Activated CD4-positive, alpha-beta memory T cell treated with anti-CD3 and anti-CD28 coated beads, Interleukin-2, amount 10 ng/mL, durations not matched to agents 7 days and 5 days (primary cell): ENCODE data around the gene GMDS. TPM values are rescaled to one million over a fixed set of nuclear protein-coding genes. Genes with fewer than 3 reads are reported as not detected.

ENCODE experiments used
- CTCF ChIA-PET: fragments of 350-600 bp; sonication (Branson Sonifier 250); formaldehyde crosslinking; loops from one replicate; lab custom pipeline; 2021; ENCODE audit warnings: antibody characterized with exemption, inconsistent platforms; lab: Charles Lee
- POLR2A ChIA-PET: fragments of 350-600 bp; sonication (Branson Sonifier 250); formaldehyde crosslinking; loops from one replicate; lab custom pipeline; 2021; ENCODE audit warnings: antibody characterized with exemption; lab: Charles Lee
- DNase-seq: peaks from one replicate; pipeline ENCODE4 v3.0.0-alpha.2; 2020
- H3K27ac Mint-ChIP-seq: one replicate; pipeline ENCODE4 v1.8.0; 2021; ENCODE audit warnings: mild to moderate bottlenecking, mixed read lengths
- H3K27me3 Mint-ChIP-seq: one replicate; pipeline ENCODE4 v1.8.0; 2021; ENCODE audit warnings: mixed read lengths
- H3K36me3 Mint-ChIP-seq: one replicate; pipeline ENCODE4 v1.8.0; 2021; ENCODE audit warnings: low read depth, mixed read lengths
- H3K4me1 Mint-ChIP-seq: one replicate; pipeline ENCODE4 v1.8.0; 2021; ENCODE audit warnings: mixed read lengths
- H3K4me3 Mint-ChIP-seq: one replicate; pipeline ENCODE4 v1.8.0; 2021; ENCODE audit warnings: mild to moderate bottlenecking, mixed read lengths
- H3K9me3 Mint-ChIP-seq: one replicate; pipeline ENCODE4 v1.8.0; 2021; ENCODE audit warnings: mixed read lengths
- total RNA-seq, 2 experiments: library from RNA; stranded (reverse); gene quantifications; one replicate each; pipeline ENCODE4 v1.2.3, GENCODE V29; 2021

Gene GMDS
- total RNA-seq, 2 experiments from 2014 or later: 23.7 to 24.7 TPM

DNA sequence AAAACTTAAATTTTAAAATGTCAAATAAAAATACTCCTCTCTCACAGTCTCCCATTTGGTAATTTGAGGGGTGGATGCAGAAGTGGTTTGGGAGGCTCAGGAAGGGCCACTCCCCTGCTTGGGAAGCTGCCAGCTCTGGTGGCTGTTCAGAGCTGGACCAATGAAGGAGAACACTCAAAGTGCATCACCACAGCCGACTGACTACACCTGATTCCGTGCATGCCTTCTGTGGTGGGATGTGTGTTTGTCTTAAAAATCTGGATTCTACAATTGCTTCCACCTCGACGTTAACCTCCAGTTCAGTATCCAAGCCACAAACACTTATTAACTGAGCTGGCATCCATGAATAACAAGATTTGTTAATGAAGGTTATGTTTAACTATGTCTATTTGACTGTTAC is 498.4 kb downstream of the GMDS start:
- no peaks in the 10 kb centered on the region for H3K36me3 Mint-ChIP-seq

DNA sequence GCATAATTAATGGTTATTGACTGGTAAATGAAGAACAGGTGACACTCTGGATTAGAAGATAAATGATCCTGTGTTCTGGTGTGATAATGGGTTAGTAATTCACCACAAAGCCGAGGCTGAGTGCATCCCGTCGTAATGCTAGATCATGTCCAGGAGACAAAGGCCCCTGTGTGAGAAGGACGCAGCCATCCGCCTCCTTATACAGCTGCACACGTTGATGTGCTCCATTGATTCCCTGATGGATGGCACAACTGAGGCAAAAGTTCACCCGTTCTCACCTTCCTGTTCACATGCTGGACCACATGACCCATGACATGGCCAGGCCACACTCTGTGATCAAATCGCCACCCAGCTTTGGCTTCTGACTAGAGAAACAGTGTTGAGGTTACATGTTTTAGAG is 499.6 kb downstream of the GMDS start:
- ChIA-PET CTCF (no interaction called here), POLR2A (no interaction called here)
- Mint-ChIP-seq H3K27ac (no peak overlapping the region), H3K4me1 (no peaks in the 10 kb centered on the region), H3K9me3 (no peaks in the 10 kb centered on the region), H3K36me3 (no peaks in the 10 kb centered on the region), H3K27me3 (no peaks in the 10 kb centered on the region), H3K4me3 (no peak overlapping the region)
- no peak for DNase-seq

More for the DNA sequence above, 498.4 kb downstream of the GMDS start:
- ChIA-PET POLR2A (no interaction called here), CTCF (no interaction called here)
- Mint-ChIP-seq H3K4me1 (no peaks in the 10 kb centered on the region), H3K27me3 (no peaks in the 10 kb centered on the region), H3K9me3 (peaks cover 2% of the 10 kb centered on the region), H3K27ac (no peak overlapping the region), H3K4me3 (no peak overlapping the region)
- DNase-seq: no peak

DNA sequence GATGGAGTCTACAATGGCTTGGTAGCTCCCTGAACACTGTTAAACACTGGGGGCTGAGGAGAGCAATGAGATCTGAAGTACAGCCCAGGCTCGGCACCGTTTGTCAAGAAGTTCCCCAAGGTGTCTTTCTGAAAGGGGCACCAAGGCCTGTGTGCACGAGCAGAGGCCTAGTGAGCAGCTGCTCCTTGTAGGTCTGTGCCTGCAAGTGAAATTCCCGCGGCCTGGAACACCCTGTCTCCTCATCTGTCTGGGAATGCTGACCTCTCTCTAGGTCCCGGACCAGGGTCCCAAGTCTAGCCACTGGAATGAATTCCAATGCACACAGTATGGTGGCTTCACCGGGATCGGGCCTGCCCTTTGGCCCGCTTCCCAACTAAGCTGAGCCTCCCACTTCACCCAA is 500.9 kb downstream of the GMDS start:
- Mint-ChIP-seq H3K27ac (no peak overlapping the region), H3K27me3 (no peaks in the 10 kb centered on the region), H3K4me1 (no peaks in the 10 kb centered on the region), H3K9me3 (no peaks in the 10 kb centered on the region), H3K4me3 (no peak overlapping the region), H3K36me3 (no peaks in the 10 kb centered on the region)
- ChIA-PET POLR2A (no interaction called here), CTCF (no interaction called here)
- DNase-seq: no peak

DNA sequence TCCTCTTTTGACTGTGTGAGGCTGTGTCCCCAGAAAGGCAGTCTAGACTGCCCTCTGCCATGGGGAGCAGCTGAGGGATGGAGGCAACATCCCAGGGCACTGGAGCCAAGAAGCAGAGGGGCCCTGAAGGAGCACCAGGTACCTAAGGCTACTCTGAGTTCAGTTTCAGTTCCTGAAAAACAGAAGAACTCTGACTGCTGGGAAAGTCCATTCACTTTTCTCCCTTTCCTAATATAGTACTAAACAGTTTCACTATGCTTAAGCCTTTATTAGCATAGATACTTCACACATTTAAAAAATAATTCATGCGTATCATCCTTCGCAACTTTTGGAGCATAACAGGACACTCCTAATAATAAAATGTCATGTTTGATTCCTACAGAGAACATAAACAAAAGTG is 505.7 kb downstream of the GMDS start:
- no peaks in the 10 kb centered on the region for H3K9me3 Mint-ChIP-seq
- no peak overlapping the region for H3K27ac Mint-ChIP-seq
- H3K4me1 Mint-ChIP-seq: no peaks in the 10 kb centered on the region
- H3K36me3 Mint-ChIP-seq: no peaks in the 10 kb centered on the region
- ChIA-PET POLR2A (no interaction called here), CTCF (no interaction called here)
- no peaks in the 10 kb centered on the region for H3K27me3 Mint-ChIP-seq
- no peak for DNase-seq
- no peak overlapping the region for H3K4me3 Mint-ChIP-seq

DNA sequence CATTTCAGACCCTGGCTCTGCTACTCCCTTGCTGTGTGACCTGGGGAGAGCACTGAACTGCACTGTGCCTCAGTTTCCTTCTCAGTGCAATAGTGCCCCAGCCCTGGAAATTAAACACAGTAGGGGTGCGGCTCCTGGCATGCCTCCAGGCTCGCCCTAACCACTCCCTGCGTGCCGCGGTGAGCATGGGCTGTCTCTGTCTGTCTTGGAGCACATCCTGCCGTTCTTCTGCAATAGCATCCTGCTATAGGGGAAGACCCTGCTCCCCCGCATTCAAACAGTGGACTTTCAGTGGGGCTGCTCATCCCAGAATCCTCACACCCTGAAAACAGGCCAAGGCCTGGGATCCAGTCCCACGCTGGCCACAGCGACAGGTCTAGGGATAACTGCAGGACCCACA is 506.2 kb downstream of the GMDS start:
- CTCF ChIA-PET: no interaction called here
- Mint-ChIP-seq H3K36me3 (no peaks in the 10 kb centered on the region), H3K27me3 (no peaks in the 10 kb centered on the region), H3K27ac (no peak overlapping the region), H3K4me3 (no peak overlapping the region), H3K4me1 (no peaks in the 10 kb centered on the region), H3K9me3 (no peaks in the 10 kb centered on the region)
- no peak for DNase-seq
- POLR2A ChIA-PET: no interaction called here

DNA sequence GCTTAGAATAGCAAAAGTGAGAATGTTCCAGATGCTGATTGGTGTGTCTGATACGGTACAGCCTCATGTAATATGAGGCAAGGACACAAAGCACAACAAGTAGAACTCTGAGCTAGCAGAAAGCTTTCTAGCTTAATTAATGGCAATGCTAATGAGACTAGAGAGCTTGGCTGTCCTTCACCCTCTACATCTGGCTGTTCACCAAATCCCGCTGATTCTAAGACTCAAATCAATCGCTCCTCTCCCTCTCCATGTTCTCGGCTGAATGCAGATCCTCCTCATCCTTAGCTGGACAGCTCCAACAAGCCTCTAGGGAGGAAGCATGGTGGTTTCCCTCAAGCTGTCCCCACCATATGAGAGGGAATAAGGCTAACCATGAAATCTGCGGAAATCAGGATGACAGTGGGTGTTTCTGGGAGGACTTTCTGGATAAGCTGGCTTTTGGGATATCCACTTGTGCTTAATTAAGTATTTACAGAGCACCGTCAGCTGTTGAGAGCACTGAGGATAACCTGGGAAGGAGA is 506.8 kb downstream of the GMDS start:
- Mint-ChIP-seq H3K27me3 (no peaks in the 10 kb centered on the region), H3K27ac (no peak overlapping the region), H3K9me3 (no peaks in the 10 kb centered on the region), H3K4me3 (no peak overlapping the region), H3K36me3 (no peaks in the 10 kb centered on the region), H3K4me1 (no peaks in the 10 kb centered on the region)
- POLR2A ChIA-PET: interaction anchor here (0.6 kb wide), 1 partner anchor 1087 kb away, joined by 3 read pairs; no protein-coding TSS in a partner anchor
- CTCF ChIA-PET: no interaction called here
- no peak for DNase-seq

DNA sequence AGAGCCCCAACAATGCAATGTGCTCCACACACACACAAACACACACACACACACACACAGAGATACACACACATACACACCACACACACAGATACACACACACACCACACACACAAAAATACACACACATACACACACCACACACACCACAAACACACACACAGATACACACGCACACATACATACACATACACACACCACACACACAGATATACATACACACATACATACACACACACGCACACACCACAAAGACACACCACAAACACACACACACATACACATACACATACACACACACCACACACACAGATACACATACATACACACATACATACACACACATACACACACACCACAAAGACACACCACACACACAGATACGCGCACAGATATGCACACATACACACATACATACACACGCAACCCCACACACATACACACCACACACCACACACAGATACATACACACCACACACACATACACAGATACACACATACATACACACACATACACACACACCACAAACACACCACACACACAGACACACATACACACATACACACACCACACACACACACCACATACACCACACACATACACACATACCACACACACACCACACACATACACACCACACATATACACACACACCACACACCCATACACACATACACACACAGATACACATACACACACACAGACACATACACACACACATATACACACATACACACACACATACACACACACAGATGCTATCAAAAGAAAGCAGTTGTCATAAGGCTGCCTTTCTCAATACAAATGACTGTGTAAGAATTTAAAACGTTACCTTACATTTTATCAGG is 507.7 kb downstream of the GMDS start:
- H3K27me3 Mint-ChIP-seq: no peaks in the 10 kb centered on the region
- ChIA-PET CTCF (no interaction called here), POLR2A (no interaction called here)
- H3K27ac Mint-ChIP-seq: no peak overlapping the region
- no peaks in the 10 kb centered on the region for H3K36me3 Mint-ChIP-seq
- no peak for DNase-seq
- H3K9me3 Mint-ChIP-seq: no peaks in the 10 kb centered on the region
- H3K4me1 Mint-ChIP-seq: no peaks in the 10 kb centered on the region
- H3K4me3 Mint-ChIP-seq: no peak overlapping the region

DNA sequence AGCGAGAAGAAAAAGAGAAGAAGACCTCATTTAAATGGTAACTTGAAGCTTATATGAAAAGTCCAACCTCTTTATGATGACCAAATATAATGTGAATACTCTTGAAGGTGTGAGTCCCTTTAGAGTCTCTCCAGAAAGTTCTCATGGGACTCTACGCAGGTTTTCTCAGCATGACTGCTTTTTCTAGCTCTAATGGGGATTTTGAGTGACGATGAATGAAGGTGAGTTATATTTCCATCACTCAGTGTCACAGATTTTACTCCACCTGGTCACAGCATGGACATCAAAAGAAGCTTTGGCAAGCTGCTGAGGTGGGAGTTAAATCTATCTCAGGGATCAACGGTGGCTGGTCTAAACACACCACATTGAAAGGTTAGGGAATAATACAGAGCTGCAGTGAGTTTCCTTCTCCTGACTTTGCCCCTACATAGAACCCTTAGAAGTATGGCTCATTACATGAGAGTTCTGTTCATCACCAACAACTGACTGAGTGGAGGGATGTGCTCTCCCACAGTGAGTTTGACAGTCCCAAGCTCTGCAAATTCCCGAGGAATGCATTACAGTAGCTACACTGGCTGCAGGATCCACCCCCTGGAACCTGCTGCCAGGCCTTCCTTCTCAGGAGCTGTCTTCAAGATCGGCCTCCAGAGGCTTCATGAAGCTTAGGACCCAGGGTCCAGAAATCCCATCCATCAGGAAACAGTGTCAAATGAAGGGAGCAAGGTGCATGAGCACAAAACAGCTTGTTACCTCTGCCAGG is 508.9 kb downstream of the GMDS start:
- Mint-ChIP-seq H3K36me3 (no peaks in the 10 kb centered on the region), H3K4me1 (no peaks in the 10 kb centered on the region), H3K4me3 (no peak overlapping the region), H3K9me3 (no peaks in the 10 kb centered on the region), H3K27ac (no peak overlapping the region), H3K27me3 (no peaks in the 10 kb centered on the region)
- no peak for DNase-seq
- ChIA-PET POLR2A (no interaction called here), CTCF (no interaction called here)

DNA sequence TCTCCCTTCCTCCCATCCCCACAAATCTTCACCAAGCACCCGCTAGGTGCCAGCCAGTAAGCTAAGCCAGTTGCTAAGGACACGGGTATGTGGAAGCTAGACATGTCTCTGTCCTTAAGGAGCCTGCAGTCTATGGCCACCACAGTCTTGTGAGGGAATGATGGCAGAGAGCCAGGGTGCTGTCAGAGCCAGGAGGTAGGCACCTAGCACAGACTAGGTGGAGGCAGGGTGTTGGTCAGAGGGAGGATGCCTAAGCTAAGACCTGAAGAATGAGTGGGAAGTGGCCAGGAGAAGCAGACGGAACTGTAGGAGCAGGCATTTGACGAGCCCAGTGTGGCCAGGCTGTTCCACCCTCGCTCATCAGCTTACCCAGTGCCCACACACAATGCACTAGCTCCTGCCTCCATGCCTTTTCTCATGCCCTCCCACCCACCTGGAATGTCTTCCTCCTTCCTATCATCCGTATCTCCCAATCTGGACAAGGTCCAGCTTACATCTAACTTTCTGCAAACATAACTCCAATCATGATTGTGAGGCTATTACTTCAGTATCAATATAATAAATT is 510.1 kb downstream of the GMDS start:
- Mint-ChIP-seq H3K4me1 (no peaks in the 10 kb centered on the region), H3K4me3 (no peak overlapping the region), H3K9me3 (no peaks in the 10 kb centered on the region), H3K27ac (no peak overlapping the region), H3K36me3 (no peaks in the 10 kb centered on the region), H3K27me3 (no peaks in the 10 kb centered on the region)
- POLR2A ChIA-PET: no interaction called here
- no peak for DNase-seq
- CTCF ChIA-PET: interaction anchor here (0.6 kb wide), 1 partner anchor 713 kb away, joined by 3 read pairs; no protein-coding TSS in a partner anchor

DNA sequence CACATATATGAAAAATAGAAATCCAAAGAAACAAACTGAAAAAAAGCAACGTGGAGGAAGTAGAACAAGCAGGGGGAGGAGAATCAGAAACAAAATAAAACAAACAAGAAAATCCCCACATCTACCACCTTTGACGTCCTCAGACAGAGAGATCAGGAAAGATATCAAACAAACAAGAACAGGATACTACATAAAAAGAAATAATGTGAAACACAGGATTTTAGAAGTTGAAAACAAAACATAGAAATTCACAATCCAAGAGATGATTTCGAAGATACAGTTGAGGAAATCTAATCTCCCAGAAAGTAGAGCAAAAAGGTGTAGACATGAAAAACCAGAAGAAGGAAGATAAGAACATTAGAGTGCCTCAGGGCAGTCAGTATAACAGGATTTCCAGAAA is 514.5 kb downstream of the GMDS start:
- POLR2A ChIA-PET: no interaction called here
- DNase-seq: no peak
- Mint-ChIP-seq H3K27me3 (no peaks in the 10 kb centered on the region), H3K27ac (no peak overlapping the region), H3K9me3 (no peaks in the 10 kb centered on the region), H3K36me3 (no peaks in the 10 kb centered on the region), H3K4me1 (no peaks in the 10 kb centered on the region), H3K4me3 (no peak overlapping the region)
- CTCF ChIA-PET: no interaction called here

DNA sequence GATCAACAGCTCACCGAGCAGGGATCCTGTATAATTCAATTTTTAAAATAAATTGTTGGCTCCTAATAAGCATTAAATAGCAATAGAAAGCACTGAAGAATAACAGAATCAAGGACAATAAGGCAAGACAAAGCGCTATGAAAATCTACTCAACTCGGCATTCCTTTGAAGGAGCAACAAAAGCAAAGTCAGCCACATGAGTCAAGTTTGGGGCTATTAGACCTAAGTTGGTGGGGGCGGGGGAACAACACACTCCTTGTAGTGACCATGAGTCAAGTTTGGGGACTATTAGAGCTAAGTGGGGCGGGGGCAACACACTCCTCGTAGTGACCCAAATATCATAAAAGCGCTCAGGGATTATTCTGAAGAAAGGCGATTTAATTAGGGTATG is 515.7 kb downstream of the GMDS start:
- Mint-ChIP-seq H3K4me1 (no peaks in the 10 kb centered on the region), H3K27ac (no peak overlapping the region), H3K9me3 (no peaks in the 10 kb centered on the region), H3K27me3 (no peaks in the 10 kb centered on the region), H3K4me3 (no peak overlapping the region), H3K36me3 (no peaks in the 10 kb centered on the region)
- POLR2A ChIA-PET: no interaction called here
- no peak for DNase-seq
- CTCF ChIA-PET: interaction anchor here (0.7 kb wide), 1 partner anchor 258 kb away, joined by 3 read pairs; no protein-coding TSS in a partner anchor

DNA sequence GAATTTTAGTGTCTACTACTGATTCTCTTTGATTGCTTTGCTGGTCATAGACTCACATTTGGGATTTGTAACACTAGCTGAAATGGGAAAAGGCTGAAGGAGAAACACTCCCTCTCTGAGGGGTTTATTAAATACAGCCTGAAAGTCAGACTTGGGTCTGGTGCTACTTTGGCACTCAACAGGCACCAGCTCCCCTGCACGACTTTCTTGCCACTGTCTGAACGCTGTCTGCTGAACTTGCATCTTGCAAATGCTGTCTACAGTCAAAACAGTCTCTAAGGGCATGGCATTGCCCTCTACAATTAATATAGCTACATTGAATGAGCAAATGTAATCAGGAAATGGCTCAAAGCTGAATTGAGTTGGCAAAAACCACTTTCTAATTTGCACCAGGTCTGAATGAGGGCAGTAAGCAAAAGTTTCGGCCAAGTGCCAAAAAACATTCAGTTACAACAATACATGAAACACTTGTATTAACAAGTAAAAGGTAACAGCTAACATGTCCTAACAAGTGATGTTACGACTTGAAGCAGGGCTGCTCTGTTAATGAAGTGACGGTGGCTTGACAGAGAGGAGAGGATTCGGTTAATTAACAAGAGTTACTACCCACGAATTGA is 516.2 kb downstream of the GMDS start:
- no peak for DNase-seq
- H3K27ac Mint-ChIP-seq: no peak overlapping the region
- H3K27me3 Mint-ChIP-seq: no peaks in the 10 kb centered on the region
- POLR2A ChIA-PET: no interaction called here
- CTCF ChIA-PET: interaction anchor here (0.7 kb wide), 1 partner anchor 258 kb away, joined by 3 read pairs; no protein-coding TSS in a partner anchor
- no peaks in the 10 kb centered on the region for H3K36me3 Mint-ChIP-seq
- no peak overlapping the region for H3K4me3 Mint-ChIP-seq
- no peaks in the 10 kb centered on the region for H3K9me3 Mint-ChIP-seq
- H3K4me1 Mint-ChIP-seq: no peaks in the 10 kb centered on the region

DNA sequence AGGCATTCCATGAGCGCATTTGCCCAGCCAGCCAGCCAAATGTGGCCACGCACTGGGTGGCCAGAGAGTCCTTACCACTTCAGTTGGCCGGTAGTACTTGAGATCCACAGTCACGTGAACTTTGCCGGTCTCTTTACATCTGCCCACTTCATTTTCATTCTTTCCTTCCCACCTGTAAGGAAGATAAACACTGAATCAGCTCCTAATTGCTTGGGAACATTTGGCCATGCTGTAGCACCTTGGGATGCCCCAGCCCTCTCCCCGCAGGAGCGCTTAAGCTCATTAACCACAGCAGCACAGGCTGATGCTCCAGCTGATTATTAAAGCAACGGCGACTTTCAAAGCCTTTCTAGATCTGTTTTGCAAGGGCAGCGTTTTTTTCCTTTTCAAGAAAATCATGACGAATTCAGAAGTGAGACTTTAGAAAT is 519.0 kb downstream of the GMDS start:
- H3K4me1 Mint-ChIP-seq: no peaks in the 10 kb centered on the region
- no peaks in the 10 kb centered on the region for H3K27me3 Mint-ChIP-seq
- CTCF ChIA-PET: no interaction called here
- no peaks in the 10 kb centered on the region for H3K36me3 Mint-ChIP-seq
- no peak for DNase-seq
- no peak overlapping the region for H3K27ac Mint-ChIP-seq
- no peaks in the 10 kb centered on the region for H3K9me3 Mint-ChIP-seq
- POLR2A ChIA-PET: interaction anchor here (0.6 kb wide), 1 partner anchor 8 kb away, joined by 3 read pairs; no protein-coding TSS in a partner anchor
- H3K4me3 Mint-ChIP-seq: no peak overlapping the region
